ENCODE data around the gene KLF12.

KLF12 gene

GRCh38 chr13:74101436-74101835 lies 32.8 kb downstream of the KLF12 start:
- Histone ChIP-seq H3K4me2 (ENCODE audit: insufficient read depth, low read length) (no peak overlapping the region), H2AFZ (ENCODE audit: low read depth, low read length) (no peak overlapping the region), H3K27me3 (ENCODE audit: insufficient read depth, low read length, poor library complexity) (no peaks in the 10 kb centered on the region), H3K4me1 (ENCODE audit: insufficient read depth, low read length) (peaks cover 22% of the 10 kb centered on the region), H3K36me3 (ENCODE audit: insufficient read depth, low read length) (no peaks in the 10 kb centered on the region), H3K4me3 (ENCODE audit: low read depth in 1 of 2, low read length in 2 of 2) (no peak overlapping the region), H3K27ac (ENCODE audit: low read length) (no peak overlapping the region; the same call in 1 of the 2 replicates), H4K20me1 (ENCODE audit: insufficient read depth, low read length) (peaks cover 38% of the 10 kb centered on the region), H3K9ac (ENCODE audit: low read depth, low read length) (no peak overlapping the region), H3K9me3 (ENCODE audit: insufficient read depth, low read length, severe bottlenecking) (no peaks in the 10 kb centered on the region), H3K79me2 (ENCODE audit: insufficient read depth, low read length) (peaks cover 100% of the 10 kb centered on the region)
- no peak for DNase-seq
- ATAC-seq (ENCODE audit: insufficient read depth, low read depth): no peak
- TF ChIP-seq EZH2 (IDR thresholded peaks at IDR 0.05; ENCODE audit: borderline replicate concordance, low read depth, low read length, severe bottlenecking): no peak
- TF ChIP-seq CTCF (IDR thresholded peaks at IDR 0.05; ENCODE audit: borderline replicate concordance, extremely low read depth, low read length, poor library complexity, severe bottlenecking): no peak

- no peaks in the 10 kb centered on the region for H3K36me3 ChIP-seq (ENCODE audit: insufficient read depth, low read length)
- no peak overlapping the region for H3K27ac ChIP-seq (ENCODE audit: low read length)
Measured at GRCh38 chr13:74098077-74098476, 36.1 kb downstream of the KLF12 start.

GRCh38 chr13:74097116-74097515 lies 37.1 kb downstream of the KLF12 start:
- ATAC-seq (ENCODE audit: insufficient read depth, low read depth): no peak

More at GRCh38 chr13:74098077-74098476, 36.1 kb downstream of the KLF12 start:
- ATAC-seq (ENCODE audit: insufficient read depth, low read depth) (no peak), DNase-seq (no peak)
- Histone ChIP-seq H3K4me3 (ENCODE audit: low read depth in 1 of 2, low read length in 2 of 2) (no peak overlapping the region), H3K27me3 (ENCODE audit: insufficient read depth, low read length, poor library complexity) (no peaks in the 10 kb centered on the region), H3K4me2 (ENCODE audit: insufficient read depth, low read length) (no peak overlapping the region), H3K9ac (ENCODE audit: low read depth, low read length) (no peak overlapping the region), H3K4me1 (ENCODE audit: insufficient read depth, low read length) (peaks cover 25% of the 10 kb centered on the region), H4K20me1 (ENCODE audit: insufficient read depth, low read length) (peaks cover 33% of the 10 kb centered on the region), H2AFZ (ENCODE audit: low read depth, low read length) (no peak overlapping the region), H3K79me2 (ENCODE audit: insufficient read depth, low read length) (peaks cover 100% of the 10 kb centered on the region), H3K9me3 (ENCODE audit: insufficient read depth, low read length, severe bottlenecking) (no peaks in the 10 kb centered on the region)
- no peak for TF ChIP-seq EZH2 (IDR thresholded peaks at IDR 0.05; ENCODE audit: borderline replicate concordance, low read depth, low read length, severe bottlenecking)

GRCh38 chr13:74093691-74094090 lies 40.5 kb downstream of the KLF12 start:
- Histone ChIP-seq H3K9me3 (ENCODE audit: insufficient read depth, low read length, severe bottlenecking) (no peaks in the 10 kb centered on the region), H3K27me3 (ENCODE audit: insufficient read depth, low read length, poor library complexity) (no peaks in the 10 kb centered on the region), H3K4me2 (ENCODE audit: insufficient read depth, low read length) (no peak overlapping the region), H3K36me3 (ENCODE audit: insufficient read depth, low read length) (no peaks in the 10 kb centered on the region), H3K4me1 (ENCODE audit: insufficient read depth, low read length) (peaks cover 31% of the 10 kb centered on the region), H4K20me1 (ENCODE audit: insufficient read depth, low read length) (peaks cover 7% of the 10 kb centered on the region; the same call in 1 of the 2 replicates), H3K4me3 (ENCODE audit: low read depth in 1 of 2, low read length in 2 of 2) (no peak overlapping the region), H3K9ac (ENCODE audit: low read depth, low read length) (no peak overlapping the region), H2AFZ (ENCODE audit: low read depth, low read length) (no peak overlapping the region), H3K79me2 (ENCODE audit: insufficient read depth, low read length) (peaks cover 100% of the 10 kb centered on the region), H3K27ac (ENCODE audit: low read length) (no peak overlapping the region)
- ATAC-seq (ENCODE audit: insufficient read depth, low read depth): no peak
- no peak for TF ChIP-seq EZH2 (IDR thresholded peaks at IDR 0.05; ENCODE audit: borderline replicate concordance, low read depth, low read length, severe bottlenecking)
- no peak for TF ChIP-seq CTCF (IDR thresholded peaks at IDR 0.05; ENCODE audit: borderline replicate concordance, extremely low read depth, low read length, poor library complexity, severe bottlenecking)
- no peak for DNase-seq

More at GRCh38 chr13:74097116-74097515, 37.1 kb downstream of the KLF12 start:
- DNase-seq: no peak
- Histone ChIP-seq H3K9me3 (ENCODE audit: insufficient read depth, low read length, severe bottlenecking) (no peaks in the 10 kb centered on the region), H3K27me3 (ENCODE audit: insufficient read depth, low read length, poor library complexity) (no peaks in the 10 kb centered on the region), H3K36me3 (ENCODE audit: insufficient read depth, low read length) (no peaks in the 10 kb centered on the region), H3K4me1 (ENCODE audit: insufficient read depth, low read length) (peaks cover 35% of the 10 kb centered on the region), H2AFZ (ENCODE audit: low read depth, low read length) (no peak overlapping the region), H3K79me2 (ENCODE audit: insufficient read depth, low read length) (peaks cover 100% of the 10 kb centered on the region), H3K4me3 (ENCODE audit: low read depth in 1 of 2, low read length in 2 of 2) (no peak overlapping the region), H3K9ac (ENCODE audit: low read depth, low read length) (no peak overlapping the region), H3K27ac (ENCODE audit: low read length) (no peak overlapping the region), H4K20me1 (ENCODE audit: insufficient read depth, low read length) (peaks cover 33% of the 10 kb centered on the region), H3K4me2 (ENCODE audit: insufficient read depth, low read length) (no peak overlapping the region)
- TF ChIP-seq CTCF (IDR thresholded peaks at IDR 0.05; ENCODE audit: borderline replicate concordance, extremely low read depth, low read length, poor library complexity, severe bottlenecking) (no peak), EZH2 (IDR thresholded peaks at IDR 0.05; ENCODE audit: borderline replicate concordance, low read depth, low read length, severe bottlenecking) (no peak)
